ENCODE results near the gene ATP5F1D.

Gene ATP5F1D

DNA sequence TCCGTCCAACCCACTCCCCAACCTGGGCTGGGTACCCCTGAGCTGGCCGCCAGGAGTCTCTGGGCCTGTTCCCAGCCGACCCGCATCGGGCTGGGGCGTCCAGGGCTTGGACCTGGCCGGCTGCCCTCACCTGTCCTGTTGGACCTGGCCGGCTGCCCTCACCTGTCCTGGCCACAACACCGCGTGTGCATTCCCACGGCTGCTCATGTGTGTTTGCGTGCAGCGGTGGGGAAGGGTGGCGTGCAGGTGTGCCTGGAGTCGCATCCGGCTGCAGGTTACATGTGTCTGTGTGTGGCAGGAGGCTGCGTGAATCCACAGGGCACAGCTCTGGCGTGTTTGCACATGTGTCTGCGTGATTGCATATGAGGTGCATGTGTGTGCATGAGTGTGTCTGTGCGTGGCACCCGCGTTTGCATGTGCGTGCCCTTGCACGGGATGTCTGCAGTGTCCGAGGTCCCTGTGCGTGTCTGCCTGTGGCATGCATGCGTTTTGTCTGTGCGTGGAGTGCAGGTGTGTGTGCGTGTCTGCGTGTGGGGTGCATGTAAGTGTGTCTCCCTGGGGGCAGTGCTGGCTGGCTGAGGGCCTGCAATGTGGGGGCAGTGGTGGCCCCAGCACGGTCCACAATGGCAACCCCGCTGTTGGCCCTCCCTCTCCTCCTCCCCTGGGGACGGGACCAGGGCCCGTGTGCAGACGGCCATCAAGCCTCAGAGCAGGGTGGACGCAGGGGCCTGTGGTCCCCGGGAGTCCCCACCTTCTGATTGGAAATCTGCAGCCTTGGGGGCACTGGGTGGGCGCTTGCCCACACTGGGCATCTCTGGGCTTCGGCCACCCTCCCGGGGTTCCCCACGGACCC is 47.5 kb downstream of the ATP5F1D start:
- Histone ChIP-seq H3K27me3 (ENCODE audit: control insufficient read depth, insufficient read depth, low read length) (peaks cover 5% of the 10 kb centered on the region), H3K36me3 (ENCODE audit: control insufficient read depth, insufficient read depth, low read length) (no peaks in the 10 kb centered on the region), H3K4me1 (ENCODE audit: control insufficient read depth, insufficient read depth, low read length) (no peaks in the 10 kb centered on the region), H3K9me3 (ENCODE audit: control insufficient read depth, insufficient read depth, low read length) (no peaks in the 10 kb centered on the region), H3K4me3 (ENCODE audit: low read depth, low read length) (no peak overlapping the region), H3K9ac (ENCODE audit: low read depth, low read length) (no peak overlapping the region)

DNA sequence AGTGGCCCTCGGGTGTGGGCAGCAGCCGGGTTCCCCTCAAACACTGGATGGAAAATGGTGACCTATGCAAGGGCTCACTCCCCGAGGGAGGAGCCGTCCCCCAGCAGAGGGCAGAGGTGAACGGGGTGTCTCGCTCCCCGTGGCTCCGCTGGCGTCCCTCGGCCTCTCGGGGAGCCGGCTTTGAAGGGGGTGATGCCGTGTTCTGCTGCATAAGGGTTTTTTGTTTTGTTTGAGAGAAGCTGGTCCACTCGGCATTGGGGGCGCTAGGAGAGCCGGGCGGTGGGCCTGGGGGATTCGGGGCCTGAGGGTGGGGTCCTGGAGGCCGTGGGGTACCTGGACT is 48.1 kb downstream of the ATP5F1D start:
- H3K9ac ChIP-seq (ENCODE audit: low read depth, low read length) = no peak overlapping the region
- H3K27me3 ChIP-seq (ENCODE audit: control insufficient read depth, insufficient read depth, low read length) = peaks cover 3% of the 10 kb centered on the region
- H3K4me3 ChIP-seq (ENCODE audit: low read depth, low read length) = no peak overlapping the region
- no peaks in the 10 kb centered on the region for H3K4me1 ChIP-seq (ENCODE audit: control insufficient read depth, insufficient read depth, low read length)
- H3K36me3 ChIP-seq (ENCODE audit: control insufficient read depth, insufficient read depth, low read length) = no peaks in the 10 kb centered on the region
- H3K9me3 ChIP-seq (ENCODE audit: control insufficient read depth, insufficient read depth, low read length) = no peaks in the 10 kb centered on the region

DNA sequence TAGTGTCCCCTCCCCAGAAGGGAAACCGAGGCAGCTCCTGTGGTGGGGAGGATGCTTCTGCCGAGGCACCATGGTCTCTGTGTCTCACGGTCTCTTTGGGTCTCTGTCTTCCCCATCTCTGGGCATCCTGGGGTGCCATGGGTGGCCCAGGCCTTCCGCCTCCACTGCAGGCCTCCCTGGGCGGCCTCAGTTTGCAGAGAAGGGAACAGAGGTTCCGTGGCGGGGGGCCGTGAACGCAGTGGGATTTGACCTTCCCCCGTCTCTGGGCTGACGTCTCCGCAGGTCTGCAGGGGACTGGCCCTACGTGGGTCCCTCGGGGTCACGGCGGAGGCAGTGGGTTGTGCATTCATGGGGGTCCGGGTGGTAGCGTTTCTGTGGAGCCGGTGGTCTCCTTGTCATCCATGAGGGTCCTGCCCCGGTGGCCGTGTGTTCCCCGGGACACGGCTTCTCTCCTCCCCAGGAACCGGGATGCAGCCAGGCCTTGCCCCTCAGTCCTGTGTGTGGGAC is 48.7 kb downstream of the ATP5F1D start:
- Histone ChIP-seq H3K27me3 (ENCODE audit: control insufficient read depth, insufficient read depth, low read length) (no peaks in the 10 kb centered on the region), H3K4me3 (ENCODE audit: low read depth, low read length) (no peak overlapping the region), H3K4me1 (ENCODE audit: control insufficient read depth, insufficient read depth, low read length) (no peaks in the 10 kb centered on the region), H3K36me3 (ENCODE audit: control insufficient read depth, insufficient read depth, low read length) (no peaks in the 10 kb centered on the region), H3K9me3 (ENCODE audit: control insufficient read depth, insufficient read depth, low read length) (no peaks in the 10 kb centered on the region), H3K9ac (ENCODE audit: low read depth, low read length) (no peak overlapping the region)

DNA sequence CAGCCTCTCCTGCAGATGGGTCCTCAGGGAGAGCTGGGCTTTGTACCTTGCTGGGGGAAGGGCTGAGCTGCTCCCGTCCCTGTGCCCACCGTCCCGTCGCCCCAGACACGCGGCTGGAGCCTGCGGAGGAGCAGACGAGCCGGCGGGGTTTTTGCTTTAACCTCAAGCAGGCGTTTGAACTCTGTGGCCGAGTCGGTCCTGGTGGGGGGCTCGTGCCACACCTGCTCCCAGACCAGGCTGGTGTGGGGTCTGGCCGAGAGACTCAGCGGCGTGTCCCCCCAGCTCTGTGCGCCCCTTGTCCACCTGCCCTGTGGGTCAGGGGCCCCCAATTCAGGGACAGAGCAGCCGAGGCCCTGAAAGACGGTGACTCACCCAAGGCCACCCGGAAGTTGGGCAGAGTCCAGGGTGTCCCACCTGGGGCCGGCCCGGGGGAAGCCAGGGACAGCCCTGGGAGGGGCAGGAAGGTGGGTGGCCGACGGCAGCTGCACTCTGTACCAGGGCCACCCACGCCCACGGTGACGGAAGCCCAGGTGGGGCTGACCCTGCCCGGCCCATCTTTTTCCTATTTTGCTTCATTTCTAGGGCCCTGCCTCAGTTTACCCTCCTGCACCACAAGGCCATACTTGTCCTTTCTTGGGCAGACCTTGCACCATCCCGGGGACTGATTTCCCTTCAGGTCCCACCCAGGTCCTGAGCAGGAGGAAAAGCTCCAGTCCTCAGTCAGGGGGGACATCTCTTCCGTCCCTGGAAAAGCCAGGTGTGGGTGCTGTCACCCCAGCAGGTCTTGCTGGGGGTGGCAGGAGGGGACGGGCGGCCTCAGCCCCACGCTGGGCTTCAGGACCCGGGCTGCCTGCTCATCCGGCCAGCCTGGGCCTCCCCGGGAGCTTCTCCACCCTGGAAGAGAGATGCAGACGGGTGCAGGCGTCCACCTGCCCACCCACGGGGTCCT is 49.4 kb downstream of the ATP5F1D start:
- H3K9ac ChIP-seq (ENCODE audit: low read depth, low read length) = no peak overlapping the region
- no peaks in the 10 kb centered on the region for H3K9me3 ChIP-seq (ENCODE audit: control insufficient read depth, insufficient read depth, low read length)
- H3K4me1 ChIP-seq (ENCODE audit: control insufficient read depth, insufficient read depth, low read length) = no peaks in the 10 kb centered on the region
- H3K4me3 ChIP-seq (ENCODE audit: low read depth, low read length) = no peak overlapping the region
- no peaks in the 10 kb centered on the region for H3K27me3 ChIP-seq (ENCODE audit: control insufficient read depth, insufficient read depth, low read length)
- H3K36me3 ChIP-seq (ENCODE audit: control insufficient read depth, insufficient read depth, low read length) = no peaks in the 10 kb centered on the region

DNA sequence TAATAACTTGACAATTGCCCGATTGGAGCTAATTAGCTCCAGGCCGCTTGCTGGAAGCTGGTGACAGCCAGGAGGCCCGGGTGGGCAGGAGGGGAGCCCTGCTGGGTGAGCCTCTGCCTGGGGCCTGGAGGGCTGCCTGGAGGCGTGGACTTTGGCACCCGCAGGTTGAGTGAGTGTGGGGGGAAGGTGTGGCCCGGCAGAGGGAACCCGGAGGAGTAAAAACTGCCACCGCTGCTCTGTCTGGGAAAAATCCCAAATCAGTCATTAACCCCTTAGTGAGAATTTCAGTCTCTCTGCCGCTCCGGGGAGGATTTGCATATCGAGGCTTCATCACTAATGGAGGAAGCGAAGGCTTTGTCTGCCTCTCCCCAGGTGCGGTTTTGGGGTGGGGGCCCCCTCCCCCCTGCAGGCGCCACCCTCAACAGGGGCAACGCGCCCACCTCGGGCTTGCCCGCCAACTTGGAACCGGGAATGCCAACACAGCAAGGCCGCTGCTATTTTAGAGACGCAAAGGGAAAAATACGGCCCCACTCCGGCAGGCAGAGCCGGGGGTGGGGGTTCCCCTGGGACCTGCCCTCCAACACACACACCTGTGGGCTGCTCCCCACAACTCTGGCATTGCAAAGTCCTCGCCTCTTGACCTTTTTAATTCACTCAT is 50.3 kb downstream of the ATP5F1D start:
- H3K36me3 ChIP-seq (ENCODE audit: control insufficient read depth, insufficient read depth, low read length) = no peaks in the 10 kb centered on the region
- no peaks in the 10 kb centered on the region for H3K9me3 ChIP-seq (ENCODE audit: control insufficient read depth, insufficient read depth, low read length)
- no peaks in the 10 kb centered on the region for H3K27me3 ChIP-seq (ENCODE audit: control insufficient read depth, insufficient read depth, low read length)
- H3K4me1 ChIP-seq (ENCODE audit: control insufficient read depth, insufficient read depth, low read length) = no peaks in the 10 kb centered on the region
- no peak overlapping the region for H3K9ac ChIP-seq (ENCODE audit: low read depth, low read length)
- H3K4me3 ChIP-seq (ENCODE audit: low read depth, low read length) = no peak overlapping the region

DNA sequence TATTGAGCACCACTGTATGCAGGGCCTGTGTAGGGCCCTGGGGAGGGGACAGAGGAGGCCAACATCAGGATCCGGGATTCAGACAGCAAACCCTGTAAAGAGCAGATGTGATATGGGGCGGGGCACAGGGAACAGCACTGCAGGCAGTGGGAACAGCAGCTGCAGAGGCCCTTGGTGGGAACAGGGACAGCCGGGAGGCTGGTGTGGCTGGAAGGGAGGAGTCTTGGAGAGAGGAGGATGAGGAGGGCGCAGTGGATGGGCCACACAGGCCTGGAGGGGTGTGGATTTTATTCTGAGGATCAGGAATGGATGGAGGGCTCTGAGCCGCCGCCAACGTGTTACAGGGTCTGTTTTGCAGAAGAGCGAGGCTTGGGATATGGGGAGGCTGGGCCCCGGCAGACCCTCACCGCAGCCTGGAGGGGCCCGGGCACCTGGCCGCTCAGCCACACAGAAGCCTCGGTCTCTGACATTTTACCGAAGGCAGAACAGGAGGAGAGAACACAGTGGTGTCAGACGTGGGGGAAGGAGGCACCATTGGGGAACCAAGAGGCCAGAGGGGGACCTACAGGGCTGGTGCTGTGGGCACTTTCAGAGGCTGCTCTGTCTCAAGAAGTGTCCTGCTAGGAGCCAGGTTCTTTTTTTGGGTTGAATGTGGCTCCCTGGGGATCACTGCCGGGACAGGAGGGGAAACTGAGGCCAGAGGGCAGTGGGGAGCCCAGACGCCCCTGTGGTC is 51.0 kb downstream of the ATP5F1D start:
- Histone ChIP-seq H3K9me3 (ENCODE audit: control insufficient read depth, insufficient read depth, low read length) (no peaks in the 10 kb centered on the region), H3K9ac (ENCODE audit: low read depth, low read length) (no peak overlapping the region), H3K36me3 (ENCODE audit: control insufficient read depth, insufficient read depth, low read length) (no peaks in the 10 kb centered on the region), H3K4me3 (ENCODE audit: low read depth, low read length) (no peak overlapping the region), H3K27me3 (ENCODE audit: control insufficient read depth, insufficient read depth, low read length) (no peaks in the 10 kb centered on the region), H3K4me1 (ENCODE audit: control insufficient read depth, insufficient read depth, low read length) (no peaks in the 10 kb centered on the region)

DNA sequence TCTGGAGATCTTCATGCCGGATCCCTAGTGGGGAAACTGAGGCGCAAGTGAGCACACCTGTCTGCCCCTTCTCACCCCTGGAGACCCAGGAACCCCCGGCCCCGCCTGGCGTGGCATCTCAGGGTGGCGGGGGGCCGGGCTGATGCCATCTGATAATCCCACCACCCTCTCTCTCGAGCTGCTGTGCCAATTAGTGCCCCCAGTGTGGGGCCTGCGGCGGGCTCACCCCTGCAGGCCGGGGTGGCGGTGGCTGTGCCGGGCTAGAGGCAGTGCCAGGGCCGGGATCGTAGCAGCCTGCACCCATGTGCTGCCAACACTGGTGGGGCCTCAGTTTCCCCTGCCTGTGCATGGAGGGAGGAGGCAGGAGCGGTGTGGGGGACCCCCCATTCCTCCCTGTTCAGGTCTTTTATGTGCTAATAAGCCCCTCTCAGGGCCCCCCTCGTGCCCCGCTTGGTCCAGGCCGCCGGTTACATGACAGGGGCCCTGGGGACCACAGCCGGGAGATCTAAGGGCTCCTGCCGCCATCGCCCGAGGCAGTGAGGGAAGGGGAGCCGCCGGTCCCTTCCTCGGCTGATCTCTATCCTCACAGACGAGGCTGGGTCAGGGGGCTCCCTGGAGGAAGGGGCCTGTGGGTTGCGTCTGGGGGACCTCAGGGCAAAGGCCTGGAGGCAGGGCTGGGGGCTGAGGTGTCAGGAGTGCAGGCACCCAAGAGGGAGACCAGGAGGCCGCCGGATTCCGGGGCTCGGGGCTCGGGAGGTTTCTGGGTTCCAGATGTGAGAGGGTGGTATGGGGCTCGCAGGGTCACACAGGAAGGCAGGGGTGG is 52.4 kb downstream of the ATP5F1D start:
- no peaks in the 10 kb centered on the region for H3K36me3 ChIP-seq (ENCODE audit: control insufficient read depth, insufficient read depth, low read length)
- no peaks in the 10 kb centered on the region for H3K27me3 ChIP-seq (ENCODE audit: control insufficient read depth, insufficient read depth, low read length)
- H3K4me1 ChIP-seq (ENCODE audit: control insufficient read depth, insufficient read depth, low read length) = no peaks in the 10 kb centered on the region
- no peaks in the 10 kb centered on the region for H3K9me3 ChIP-seq (ENCODE audit: control insufficient read depth, insufficient read depth, low read length)
- no peak overlapping the region for H3K4me3 ChIP-seq (ENCODE audit: low read depth, low read length)
- H3K9ac ChIP-seq (ENCODE audit: low read depth, low read length) = no peak overlapping the region
